BJ (cell line): ENCODE data around the gene MAP1LC3B2. TPM values are rescaled to one million over a fixed set of nuclear protein-coding genes. Genes with fewer than 3 reads are reported as not detected.

Experiments used
- CTCF ChIA-PET: fragments of 350-600 bp; formaldehyde crosslinking; extraction: SDS; loops from one replicate; lab custom pipeline; 2021; ENCODE audit warnings: antibody characterized with exemption, inconsistent platforms; lab: Yijun Ruan, JAX
- POLR2A ChIA-PET: fragments of 300-600 bp; sonication (Branson Sonifier 250); formaldehyde crosslinking; extraction: SDS; loops from one replicate; lab custom pipeline; 2021; ENCODE audit warnings: antibody characterized with exemption; lab: Charles Lee
- DNase-seq: peaks from one replicate; pipeline ENCODE4 v3.0.0-alpha.2; 2011; ENCODE audit warnings: low read depth
- H3K27me3 ChIP-seq: 2 replicates; pipeline ENCODE4 v1.6.0; 2011; ENCODE audit warnings: low read length; ENCODE audit not compliant: control insufficient read depth, insufficient read depth
- H3K36me3 ChIP-seq: 2 replicates; pipeline ENCODE4 v1.5.1; 2011; ENCODE audit warnings: low read length; ENCODE audit not compliant: control insufficient read depth, insufficient read depth
- H3K4me3 ChIP-seq: 2 replicates; pipeline ENCODE4 v1.5.1; 2011; ENCODE audit warnings: low read depth, mild to moderate bottlenecking, control low read depth, low read length
- polyA plus RNA-seq: library from polyadenylated mRNA; depleted of rRNA; stranded (reverse); fragments of >200 nt; gene quantifications from 2 replicates; pipeline ENCODE4 v1.2.3, GENCODE V29; 2011
- TF ChIP-seq, protein P1 (sequence below): IDR thresholded peaks from 2 replicates; pipeline ENCODE4 v1.5.1; 2011; ENCODE audit warnings: low read depth, mild to moderate bottlenecking, control low read depth, inconsistent platforms, low read length, moderate library complexity; ENCODE audit not compliant: insufficient read depth

MAP1LC3B2 gene
- polyA plus RNA-seq, 1 experiment, result 1.6 TPM

DNA sequence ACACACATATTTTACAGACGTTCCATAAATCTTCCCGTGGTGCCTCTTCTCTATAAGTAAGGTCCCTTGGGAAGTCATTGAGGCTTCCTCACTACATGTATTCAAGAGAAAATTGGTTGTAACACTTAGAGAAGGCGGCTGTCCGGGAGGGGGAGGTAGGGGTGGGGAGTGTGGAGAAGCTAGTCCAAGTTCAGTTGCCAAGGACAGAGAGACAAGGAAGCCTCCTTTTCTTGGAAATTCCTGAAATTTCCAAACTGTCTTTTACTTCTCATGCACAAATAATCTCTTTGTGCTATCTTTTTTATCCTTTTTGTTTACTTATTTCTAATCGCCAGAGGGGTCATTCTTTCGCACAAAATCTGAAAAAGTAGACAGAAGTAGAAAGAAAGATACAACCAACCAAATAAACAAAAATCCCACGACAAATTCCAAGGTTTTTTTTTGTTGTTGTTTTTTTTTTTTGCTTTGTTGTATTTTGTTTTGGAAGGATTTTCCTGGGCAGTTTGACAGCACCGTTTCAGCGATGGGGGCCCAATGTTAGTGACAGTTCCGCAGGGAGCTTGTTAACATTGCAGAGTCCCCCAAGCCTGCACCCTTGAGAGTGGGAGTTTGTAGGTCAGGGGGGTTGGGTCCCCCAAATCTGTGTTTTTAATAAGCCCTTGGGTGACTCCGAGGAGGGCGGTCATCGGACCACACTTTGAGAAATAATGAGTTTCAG lies 45.2 kb downstream of the MAP1LC3B2 start:
- no peaks in the 10 kb centered on the region for H3K36me3 ChIP-seq
- ChIA-PET CTCF (interaction anchor here (1.0 kb wide), 1 partner anchor 278 kb away, joined by 3 read pairs; no protein-coding TSS in a partner anchor), POLR2A (no interaction called here)
- H3K4me3 ChIP-seq, result no peak overlapping the region
- DNase-seq, result no peak
- TF ChIP-seq, protein P1, sequence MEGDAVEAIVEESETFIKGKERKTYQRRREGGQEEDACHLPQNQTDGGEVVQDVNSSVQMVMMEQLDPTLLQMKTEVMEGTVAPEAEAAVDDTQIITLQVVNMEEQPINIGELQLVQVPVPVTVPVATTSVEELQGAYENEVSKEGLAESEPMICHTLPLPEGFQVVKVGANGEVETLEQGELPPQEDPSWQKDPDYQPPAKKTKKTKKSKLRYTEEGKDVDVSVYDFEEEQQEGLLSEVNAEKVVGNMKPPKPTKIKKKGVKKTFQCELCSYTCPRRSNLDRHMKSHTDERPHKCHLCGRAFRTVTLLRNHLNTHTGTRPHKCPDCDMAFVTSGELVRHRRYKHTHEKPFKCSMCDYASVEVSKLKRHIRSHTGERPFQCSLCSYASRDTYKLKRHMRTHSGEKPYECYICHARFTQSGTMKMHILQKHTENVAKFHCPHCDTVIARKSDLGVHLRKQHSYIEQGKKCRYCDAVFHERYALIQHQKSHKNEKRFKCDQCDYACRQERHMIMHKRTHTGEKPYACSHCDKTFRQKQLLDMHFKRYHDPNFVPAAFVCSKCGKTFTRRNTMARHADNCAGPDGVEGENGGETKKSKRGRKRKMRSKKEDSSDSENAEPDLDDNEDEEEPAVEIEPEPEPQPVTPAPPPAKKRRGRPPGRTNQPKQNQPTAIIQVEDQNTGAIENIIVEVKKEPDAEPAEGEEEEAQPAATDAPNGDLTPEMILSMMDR, result no peak
- no peaks in the 10 kb centered on the region for H3K27me3 ChIP-seq

DNA sequence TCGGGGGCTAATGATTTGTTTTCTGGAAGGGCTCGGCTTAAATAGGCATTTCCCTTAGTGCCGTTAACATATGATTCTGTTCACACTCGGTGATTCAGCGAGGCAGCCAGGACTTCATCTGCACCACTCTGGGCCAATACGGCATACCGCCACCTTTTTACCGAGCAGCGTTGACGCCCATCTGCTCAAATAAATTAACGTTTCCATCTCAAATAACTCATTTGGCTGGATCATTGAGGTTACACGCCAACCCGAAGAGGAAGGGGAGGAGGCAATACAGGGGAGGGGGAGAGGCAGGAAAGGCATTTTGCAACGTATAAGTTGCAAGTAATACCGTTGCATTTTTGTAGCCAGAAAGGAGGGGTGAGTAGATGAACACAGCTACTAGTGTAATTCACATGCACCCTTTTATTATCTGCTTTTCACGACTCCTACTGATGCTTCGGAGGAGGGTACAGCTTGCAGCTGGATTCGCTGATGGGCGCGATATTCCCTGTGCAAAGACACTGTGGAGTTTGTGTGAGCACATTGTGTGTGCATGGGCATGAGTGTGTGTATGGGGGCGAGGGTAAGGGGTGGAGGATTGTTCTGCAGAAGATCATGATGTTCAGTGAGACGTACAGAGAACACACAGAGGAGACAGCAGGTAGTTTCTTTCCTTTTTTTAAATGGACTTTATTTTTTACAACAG lies 45.9 kb downstream of the MAP1LC3B2 start:
- H3K36me3 ChIP-seq, result no peaks in the 10 kb centered on the region
- H3K4me3 ChIP-seq, result no peak overlapping the region
- ChIA-PET CTCF (interaction anchor here (0.6 to 1.0 kb wide), 2 partner anchors 99 to 277 kb away, joined by 3 read pairs; no protein-coding TSS in a partner anchor), POLR2A (no interaction called here)
- no peak for DNase-seq
- TF ChIP-seq, protein P1, result no peak
- H3K27me3 ChIP-seq, result no peaks in the 10 kb centered on the region

DNA sequence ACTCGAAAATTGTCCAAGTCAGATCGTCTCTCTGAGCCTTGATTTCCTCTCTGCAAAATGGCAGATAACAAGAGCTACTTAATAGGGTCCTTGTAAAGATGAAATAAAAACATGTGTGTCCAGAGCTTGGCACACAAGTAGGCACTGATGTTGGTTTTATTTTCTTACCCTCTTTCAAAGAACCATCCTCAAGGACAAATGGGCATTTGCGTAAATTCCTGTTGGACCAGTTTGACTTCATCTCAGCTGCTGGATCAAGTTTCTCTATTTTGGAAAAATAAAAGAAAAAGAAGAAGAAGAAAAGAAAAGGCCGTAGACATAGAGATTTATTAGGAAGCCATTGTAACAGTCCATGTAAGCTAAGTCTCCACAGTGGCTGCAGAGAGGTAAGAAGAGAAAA lies 47.2 kb downstream of the MAP1LC3B2 start:
- H3K4me3 ChIP-seq, result no peak overlapping the region
- H3K36me3 ChIP-seq, result no peaks in the 10 kb centered on the region
- DNase-seq, result no peak
- ChIA-PET CTCF (interaction anchor here (0.6 to 0.9 kb wide), 2 partner anchors 156 to 189 kb away, joined by 3 read pairs; no protein-coding TSS in a partner anchor), POLR2A (no interaction called here)
- TF ChIP-seq, protein P1, result no peak
- H3K27me3 ChIP-seq, result no peaks in the 10 kb centered on the region

DNA sequence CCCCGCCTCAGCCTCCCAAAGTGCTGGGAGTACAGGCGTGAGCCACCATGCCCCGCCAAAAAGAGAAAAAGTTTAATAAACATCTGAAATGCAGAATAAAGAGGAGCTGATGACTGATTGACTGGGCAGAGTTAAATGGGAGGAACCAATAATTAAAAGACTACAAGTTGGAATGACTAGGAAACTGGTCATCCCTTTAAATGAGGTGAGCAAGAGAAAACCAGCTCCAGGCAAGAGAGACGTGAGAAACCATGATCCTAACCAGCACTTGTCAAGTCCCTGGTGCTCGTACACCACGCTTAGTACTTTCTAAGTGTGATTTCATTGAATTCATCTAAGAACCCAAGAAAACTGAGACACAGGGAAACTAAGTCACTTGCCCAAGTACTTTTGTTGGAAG lies 47.9 kb downstream of the MAP1LC3B2 start:
- TF ChIP-seq, protein P1, result no peak
- CTCF ChIA-PET, result no interaction called here

More for the DNA sequence above, 47.9 kb downstream of the MAP1LC3B2 start:
- no peaks in the 10 kb centered on the region for H3K36me3 ChIP-seq
- no peaks in the 10 kb centered on the region for H3K27me3 ChIP-seq
- DNase-seq, result no peak
- no peak overlapping the region for H3K4me3 ChIP-seq
- POLR2A ChIA-PET, result no interaction called here
